GM18951 (cell line): ENCODE measurements around the gene REX1BD.
"Not testable (repeated sequence)": the region's sequence is repeated elsewhere in the genome, so short reads cannot be mapped to it uniquely, and the experiment has no call there.

Experiments
- POLR2A ChIP-seq: IDR thresholded peaks from 4 replicates; pipeline ENCODE4 v1.6.1; 2011; ENCODE audit warnings: mild to moderate bottlenecking; ENCODE audit not compliant: insufficient read length, insufficient read depth; ENCODE audit errors: extremely low read depth
- in situ Hi-C: fragments of 300-500 bp; cut with MboI; formaldehyde crosslinking; loops from one replicate; pipeline ENCODE4 v1.12.0; 2022; ENCODE audit warnings: low sequenced_read_pairs, mixed read lengths, inconsistent platforms; ENCODE audit not compliant: unreplicated experiment

The REX1BD gene

GRCh38 chr19:18590273-18591272, 2.0 kb downstream of the REX1BD start:
- in situ Hi-C loops: no loop called here
- TF ChIP-seq POLR2A: no peak

- in situ Hi-C loops: no loop called here
- TF ChIP-seq POLR2A: no peak
These were observed 3.3 kb downstream of the REX1BD start for GRCh38 chr19:18591735-18592385.

DNA sequence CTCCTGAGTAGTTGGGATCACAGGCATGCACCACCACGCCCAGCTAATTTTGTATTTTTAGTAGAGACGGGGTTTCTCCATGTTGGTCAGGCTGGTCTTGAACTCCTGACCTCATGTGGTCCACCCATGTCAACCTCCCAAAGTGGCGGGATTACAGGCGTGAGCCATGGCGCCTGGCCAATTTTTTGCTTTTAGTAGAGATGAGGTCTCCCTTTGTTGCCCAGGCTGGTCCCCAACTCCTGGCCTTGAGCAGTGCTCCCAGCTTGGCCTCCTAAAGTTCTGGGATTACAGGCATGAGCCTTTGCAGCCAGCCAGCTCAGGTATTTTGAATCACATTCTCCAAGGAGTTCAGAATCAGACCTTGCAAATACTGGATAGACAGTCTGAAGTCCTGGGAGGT, 4.1 kb downstream of the REX1BD start:
- in situ Hi-C loops: not testable (repeated sequence)

- in situ Hi-C loops: no loop called here
- no peak for TF ChIP-seq POLR2A
These were observed 4.9 kb downstream of the REX1BD start for GRCh38 chr19:18593367-18594095.

GRCh38 chr19:18594096-18594823, 5.7 kb downstream of the REX1BD start:
- TF ChIP-seq POLR2A: peak; percentile 25
- in situ Hi-C loops: no loop called here

GRCh38 chr19:18594824-18595373, 6.3 kb downstream of the REX1BD start:
- no peak for TF ChIP-seq POLR2A
- in situ Hi-C loops: no loop called here

- TF ChIP-seq POLR2A: no peak
- in situ Hi-C loops: no loop called here
These were observed 6.9 kb downstream of the REX1BD start for GRCh38 chr19:18595475-18595874.

- in situ Hi-C loops: no loop called here
- TF ChIP-seq POLR2A: no peak
These were observed 8.2 kb downstream of the REX1BD start for GRCh38 chr19:18596752-18597157.

GRCh38 chr19:18597809-18598660, 9.4 kb downstream of the REX1BD start:
- TF ChIP-seq POLR2A: no peak
- in situ Hi-C loops: no loop called here

DNA sequence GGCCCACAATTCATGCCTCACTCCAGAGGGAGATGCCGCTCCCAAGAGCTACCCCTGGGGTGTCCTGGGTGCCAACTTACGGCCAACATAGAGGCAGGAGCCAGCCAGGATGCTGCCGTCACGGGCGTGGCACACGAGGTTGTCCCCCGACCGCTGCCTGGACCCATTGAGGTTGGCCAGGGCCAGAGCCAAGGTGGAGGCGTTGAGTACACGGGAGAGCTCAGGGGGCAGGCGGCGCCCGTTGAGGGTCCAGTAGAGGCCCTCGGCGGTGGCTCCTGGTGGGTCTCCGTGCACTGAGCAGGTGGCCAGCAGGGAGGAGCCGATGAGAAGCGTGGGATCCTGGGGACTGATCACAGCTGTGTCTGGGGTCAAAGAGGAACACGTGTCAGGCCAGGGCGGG, 10.9 kb downstream of the REX1BD start:
- in situ Hi-C loops: no loop called here
- TF ChIP-seq POLR2A: no peak

GRCh38 chr19:18600692-18601397, 12.2 kb downstream of the REX1BD start:
- in situ Hi-C loops: not testable (repeated sequence)
